ENCODE results near the gene MYO5B. TPM values are rescaled to one million over a fixed set of nuclear protein-coding genes. Genes with fewer than 3 reads are reported as not detected.

The MYO5B gene
- total RNA-seq, 1 donor from 2014 or later: 22.6 TPM

GRCh38 chr18:49884465-49884864 is 310.5 kb downstream of the MYO5B start:
- TF ChIP-seq CTCF (IDR thresholded peaks at IDR 0.05): no peak
- TF ChIP-seq POLR2AphosphoS5 (IDR thresholded peaks at IDR 0.05; ENCODE audit: insufficient read depth in 1 of 2, low read depth in 1 of 2): no peak
- no peak for TF ChIP-seq POLR2A (IDR thresholded peaks at IDR 0.05)
- Histone ChIP-seq H3K4me1 (no peaks in the 10 kb centered on the region), H3K27ac (no peak overlapping the region), H3K27me3 (no peaks in the 10 kb centered on the region), H3K36me3 (no peaks in the 10 kb centered on the region), H3K9me3 (no peaks in the 10 kb centered on the region), H3K4me3 (no peak overlapping the region)
- intact Hi-C loops (cut with DNase I): no loop called here
- DNase-seq (ENCODE audit: extremely low spot score in 2 of 2): no peak

- TF ChIP-seq POLR2AphosphoS5 (IDR thresholded peaks at IDR 0.05; ENCODE audit: insufficient read depth in 1 of 2, low read depth in 1 of 2) (no peak), CTCF (IDR thresholded peaks at IDR 0.05) (no peak), POLR2A (IDR thresholded peaks at IDR 0.05) (no peak)
- Histone ChIP-seq H3K4me1 (no peaks in the 10 kb centered on the region), H3K27ac (no peak overlapping the region), H3K9me3 (no peaks in the 10 kb centered on the region), H3K27me3 (no peaks in the 10 kb centered on the region), H3K36me3 (no peaks in the 10 kb centered on the region), H3K4me3 (no peak overlapping the region)
- intact Hi-C loops (cut with DNase I): no loop called here
- DNase-seq (ENCODE audit: extremely low spot score in 2 of 2): no peak
Observed at GRCh38 chr18:49880661-49881060, 314.3 kb downstream of the MYO5B start.

- no peaks in the 10 kb centered on the region for H3K4me1 ChIP-seq
- DNase-seq (ENCODE audit: extremely low spot score in 2 of 2): no peak
- no peaks in the 10 kb centered on the region for H3K27me3 ChIP-seq
- TF ChIP-seq POLR2AphosphoS5 (IDR thresholded peaks at IDR 0.05; ENCODE audit: insufficient read depth in 1 of 2, low read depth in 1 of 2): no peak
- no peak for TF ChIP-seq CTCF (IDR thresholded peaks at IDR 0.05)
- no peak for TF ChIP-seq POLR2A (IDR thresholded peaks at IDR 0.05)
- H3K4me3 ChIP-seq: no peak overlapping the region
- H3K36me3 ChIP-seq: peaks cover 0 to 6% of the 10 kb centered on the region in 2 donors
- no peaks in the 10 kb centered on the region for H3K9me3 ChIP-seq
- H3K27ac ChIP-seq: no peak overlapping the region
- intact Hi-C loops (cut with DNase I): no loop called here
Observed at GRCh38 chr18:49879271-49879580, 315.7 kb downstream of the MYO5B start.

DNA sequence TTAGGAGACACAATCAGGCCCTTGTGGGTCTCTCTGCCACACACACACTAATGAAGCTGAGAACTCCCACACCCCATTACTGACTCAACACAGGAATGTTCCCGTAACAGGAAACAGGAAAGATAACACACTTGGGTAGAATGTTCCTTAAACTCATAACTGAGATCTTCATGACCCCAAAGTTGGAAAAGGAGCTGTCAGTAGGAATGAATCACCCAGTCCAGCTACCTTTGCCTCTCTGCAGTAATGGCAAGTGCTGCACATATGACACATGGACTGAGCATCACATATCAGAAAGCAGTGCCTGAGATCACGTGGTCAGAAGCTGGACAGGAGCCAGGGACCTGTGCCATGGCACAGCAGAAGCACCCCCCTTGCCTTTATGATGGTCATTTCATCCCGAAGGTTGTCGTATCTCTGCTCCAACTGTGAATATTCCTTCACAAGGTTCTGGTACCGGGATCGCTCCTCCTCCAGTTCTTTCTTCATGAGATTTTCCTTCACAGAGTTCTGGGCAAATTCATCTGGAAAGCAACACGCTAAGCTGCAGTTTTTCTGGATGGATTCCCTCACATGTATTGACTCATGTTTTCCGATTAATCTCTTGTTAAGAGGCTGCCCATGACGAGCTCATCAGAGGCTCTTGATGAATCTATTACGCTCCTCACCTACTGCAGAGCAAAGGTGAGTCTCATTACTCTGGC is 316.2 kb downstream of the MYO5B start:
- Histone ChIP-seq H3K36me3 (peaks cover 0 to 6% of the 10 kb centered on the region in 2 donors), H3K4me3 (no peak overlapping the region), H3K27ac (no peak overlapping the region), H3K27me3 (no peaks in the 10 kb centered on the region), H3K9me3 (no peaks in the 10 kb centered on the region), H3K4me1 (no peaks in the 10 kb centered on the region)
- no peak for DNase-seq (ENCODE audit: extremely low spot score in 2 of 2)
- intact Hi-C loops (cut with DNase I): no loop called here
- TF ChIP-seq POLR2AphosphoS5 (IDR thresholded peaks at IDR 0.05; ENCODE audit: insufficient read depth in 1 of 2, low read depth in 1 of 2): no peak
- no peak for TF ChIP-seq CTCF (IDR thresholded peaks at IDR 0.05)
- no peak for TF ChIP-seq POLR2A (IDR thresholded peaks at IDR 0.05)

DNA sequence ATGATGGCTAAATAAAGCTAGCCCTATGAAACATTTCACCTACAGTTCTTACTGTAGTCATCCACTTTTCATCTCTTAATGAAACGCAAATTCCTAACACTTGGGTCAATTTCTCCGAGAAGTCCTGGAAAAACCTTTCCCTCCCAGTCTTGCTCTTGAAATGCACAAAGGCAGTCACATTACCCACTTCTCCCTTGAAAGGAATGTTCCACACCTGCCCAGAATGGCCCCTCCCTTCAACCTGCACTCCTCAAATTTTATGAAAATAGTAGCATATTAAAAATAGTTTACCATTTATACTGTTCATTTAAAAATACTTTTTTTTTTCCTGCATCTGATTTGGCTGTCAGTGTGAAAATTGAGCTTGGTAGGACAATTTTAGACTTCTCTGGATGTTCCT is 316.9 kb downstream of the MYO5B start:
- Histone ChIP-seq H3K27ac (no peak overlapping the region), H3K9me3 (no peaks in the 10 kb centered on the region), H3K4me3 (no peak overlapping the region), H3K4me1 (no peaks in the 10 kb centered on the region), H3K27me3 (no peaks in the 10 kb centered on the region), H3K36me3 (peaks cover 0 to 6% of the 10 kb centered on the region in 2 donors)
- no peak for DNase-seq (ENCODE audit: extremely low spot score in 2 of 2)
- TF ChIP-seq CTCF (IDR thresholded peaks at IDR 0.05) (no peak), POLR2A (IDR thresholded peaks at IDR 0.05) (no peak), POLR2AphosphoS5 (IDR thresholded peaks at IDR 0.05; ENCODE audit: insufficient read depth in 1 of 2, low read depth in 1 of 2) (no peak)
- intact Hi-C loops (cut with DNase I): no loop called here
